Sigmoid colon (tissue), 7 donors: ENCODE data around the gene TAT. TPM values are rescaled to one million over a fixed set of nuclear protein-coding genes. Genes with fewer than 3 reads are reported as not detected.
"Not testable (repeated sequence)": the region's sequence is repeated elsewhere in the genome, so short reads cannot be mapped to it uniquely, and the experiment has no call there.

Source experiments
- DNase-seq: peaks from one replicate; pipeline ENCODE4 v3.0.0-alpha.2; 2019
- H3K27ac ChIP-seq, 4 donors: fragments of 200-600 bp; sonication (generic); one replicate each; pipeline ENCODE4 v1.5.1; 2016 to 2019; ENCODE audit warnings: mild to moderate bottlenecking in 1 of 4
- H3K27me3 ChIP-seq, 3 donors: fragments of 200-600 bp; sonication (generic); one replicate each; pipeline ENCODE4 v1.5.1; 2019; ENCODE audit warnings: mild to moderate bottlenecking in 1 of 3
- H3K36me3 ChIP-seq, 4 donors: fragments of 200-600 bp; sonication (generic); one replicate each; pipeline ENCODE4 v1.5.1; 2016 to 2019
- H3K4me1 ChIP-seq, 4 donors: fragments of 200-600 bp; sonication (generic); one replicate each; pipeline ENCODE4 v1.5.1; 2017 to 2019
- H3K4me3 ChIP-seq, 4 donors: fragments of 200-600 bp; sonication (generic); one replicate each; pipeline ENCODE4 v1.5.1; 2017 to 2019; ENCODE audit warnings: mild to moderate bottlenecking in 2 of 4, moderate library complexity in 1 of 4
- H3K9me3 ChIP-seq, 4 donors: fragments of 200-600 bp in 3 of 4; sonication (generic) in 3 of 4; one replicate each; pipeline versions ENCODE4 v1.5.1 to v1.6.1; 2013 to 2019
- CTCF ChIP-seq, 4 experiments: fragments of 450-650 bp in 3 of 4; fragments of 200-600 bp in 1 of 4; IDR thresholded peaks; one replicate each; pipeline ENCODE4 v1.5.1; 2016 to 2019; ENCODE audit warnings: antibody characterized with exemption in 4 of 4, mild to moderate bottlenecking in 3 of 4, moderate library complexity in 2 of 4
- EP300 ChIP-seq, 4 donors: sonication (generic); formaldehyde crosslinking; IDR thresholded peaks; one replicate each; pipeline ENCODE4 v1.6.1; 2017; ENCODE audit warnings: antibody characterized with exemption in 4 of 4
- POLR2A ChIP-seq, 2 donors: fragments of 450-650 bp; IDR thresholded peaks; one replicate each; pipeline ENCODE4 v1.6.1; 2016; ENCODE audit warnings: antibody characterized with exemption in 2 of 2, mild to moderate bottlenecking in 2 of 2, moderate library complexity in 2 of 2
- POLR2AphosphoS5 ChIP-seq, 4 donors: sonication (generic); formaldehyde crosslinking; IDR thresholded peaks; one replicate each; pipeline ENCODE4 v1.6.1; 2017; ENCODE audit warnings: antibody characterized with exemption in 4 of 4
- WGBS, 2 donors: extraction: QIAGEN DNeasy Blood & Tissue Kit; methylation state at CpG; one replicate each; pipeline ENCODE4 v1.1.7; 2013; 5-methylcytosine and 5-hydroxymethylcytosine counted together
- intact Hi-C: fragments of 100-400 bp; cut with DNase I; formaldehyde crosslinking; loops from one replicate; pipeline ENCODE4 v1.15.1; 2023
- polyA plus RNA-seq, 3 donors: library from polyadenylated mRNA; stranded (reverse); fragments of 200-250 nt; gene quantifications; one replicate each; pipeline ENCODE4 v1.2.3, GENCODE V29; 2013
- total RNA-seq, 4 donors: library from RNA; depleted of rRNA; stranded (reverse); fragments of >200 nt; gene quantifications; one replicate each; pipeline ENCODE4 v1.1.0, GENCODE V29; 2016
- donor health status: healthy with polysubstance abuse.
- donor health status: Bipolar disorder and iron deficiency.
- donor health status: healthy.

TAT gene
- total and polyA plus RNA-seq, 7 donors = 0.22 to 3.2 (median 1.2) TPM; not detected in 4

- TF ChIP-seq POLR2AphosphoS5 (IDR thresholded peaks at IDR 0.05) = no peak
- TF ChIP-seq EP300 (IDR thresholded peaks at IDR 0.05) = no peak
- no peak for TF ChIP-seq CTCF (IDR thresholded peaks at IDR 0.05)
- TF ChIP-seq POLR2A (IDR thresholded peaks at IDR 0.05) = no peak
- Histone ChIP-seq H3K36me3 (no peaks in the 10 kb centered on the region), H3K4me3 (no peak overlapping the region), H3K9me3 (no peaks in the 10 kb centered on the region), H3K27ac (no peak overlapping the region), H3K4me1 (no peaks in the 10 kb centered on the region), H3K27me3 (peaks cover 0 to 5% (median 0%) of the 10 kb centered on the region in 3 donors)
- intact Hi-C loops = no loop called here
- DNase-seq = no peak
- 83 to 89% methylated on average over 2 to 3 of the region's 3 CpGs for WGBS, 2 donors
Measured at GRCh38 chr16:71591917-71592316, 15.0 kb upstream of the TAT start.

GRCh38 chr16:71590584-71590983 lies 13.7 kb upstream of the TAT start:
- H3K9me3 ChIP-seq = no peaks in the 10 kb centered on the region
- WGBS, 2 donors = 87 to 89% methylated on average over 4 of the region's 4 CpGs
- no peak overlapping the region for H3K27ac ChIP-seq
- peaks cover 0 to 9% (median 0%) of the 10 kb centered on the region in 3 donors for H3K27me3 ChIP-seq
- H3K36me3 ChIP-seq = no peaks in the 10 kb centered on the region
- TF ChIP-seq POLR2AphosphoS5 (IDR thresholded peaks at IDR 0.05) (no peak), POLR2A (IDR thresholded peaks at IDR 0.05) (no peak), CTCF (IDR thresholded peaks at IDR 0.05) (no peak), EP300 (IDR thresholded peaks at IDR 0.05) (no peak)
- no peak overlapping the region for H3K4me3 ChIP-seq
- no peaks in the 10 kb centered on the region for H3K4me1 ChIP-seq
- intact Hi-C loops = no loop called here
- DNase-seq = no peak

- H3K27me3 ChIP-seq, H3K4me1 ChIP-seq, H3K9me3 ChIP-seq, DNase-seq, H3K4me3 ChIP-seq, H3K36me3 ChIP-seq, intact Hi-C loops, H3K27ac ChIP-seq: not testable (repeated sequence)
- WGBS, 2 donors = no CpG with 5 or more reads among the region's 2 CpGs
Measured at GRCh38 chr16:71590071-71590470, 13.2 kb upstream of the TAT start.

- H3K27me3 ChIP-seq, intact Hi-C loops, DNase-seq, H3K27ac ChIP-seq, H3K9me3 ChIP-seq, H3K4me3 ChIP-seq, H3K36me3 ChIP-seq, H3K4me1 ChIP-seq: not testable (repeated sequence)
- WGBS, 2 donors = 96% methylated on average over 30 of the region's 30 CpGs
Measured at GRCh38 chr16:71589334-71589733, 12.4 kb upstream of the TAT start.

- H3K4me1 ChIP-seq = no peaks in the 10 kb centered on the region
- no peaks in the 10 kb centered on the region for H3K9me3 ChIP-seq
- TF ChIP-seq EP300 (IDR thresholded peaks at IDR 0.05) (no peak), CTCF (IDR thresholded peaks at IDR 0.05) (no peak), POLR2AphosphoS5 (IDR thresholded peaks at IDR 0.05) (no peak), POLR2A (IDR thresholded peaks at IDR 0.05) (no peak)
- intact Hi-C loops = no loop called here
- no peak for DNase-seq
- no peak overlapping the region for H3K27ac ChIP-seq
- 10 to 48% methylated on average over 4 of the region's 4 CpGs for WGBS, 2 donors
- no peak overlapping the region for H3K4me3 ChIP-seq
- peaks cover 0 to 9% (median 0%) of the 10 kb centered on the region in 3 donors for H3K27me3 ChIP-seq
- H3K36me3 ChIP-seq = no peaks in the 10 kb centered on the region
Measured at GRCh38 chr16:71585318-71585703, 8.4 kb upstream of the TAT start.

GRCh38 chr16:71584543-71585317 lies 7.8 kb upstream of the TAT start:
- no peaks in the 10 kb centered on the region for H3K36me3 ChIP-seq
- no peak for DNase-seq
- 84 to 88% methylated on average over 3 of the region's 3 CpGs for WGBS, 2 donors
- no peak overlapping the region for H3K4me3 ChIP-seq
- no peaks in the 10 kb centered on the region for H3K4me1 ChIP-seq
- no peak overlapping the region for H3K27ac ChIP-seq
- TF ChIP-seq POLR2A (IDR thresholded peaks at IDR 0.05) (no peak), CTCF (IDR thresholded peaks at IDR 0.05) (no peak)
- intact Hi-C loops = no loop called here
- H3K27me3 ChIP-seq = peaks cover 0 to 9% (median 0%) of the 10 kb centered on the region in 3 donors
- H3K9me3 ChIP-seq = no peaks in the 10 kb centered on the region

- H3K9me3 ChIP-seq, DNase-seq, H3K4me1 ChIP-seq, intact Hi-C loops, H3K4me3 ChIP-seq, H3K27ac ChIP-seq, H3K36me3 ChIP-seq: not testable (repeated sequence)
- WGBS, 2 donors = 91 to 94% methylated on average over 5 of the region's 5 CpGs
- H3K27me3 ChIP-seq = peaks cover 0 to 13% (median 0%) of the 10 kb centered on the region in 3 donors
Measured at GRCh38 chr16:71582553-71582848, 5.6 kb upstream of the TAT start.
